Activated CD8-positive, alpha-beta memory T cell treated with anti-CD3 and anti-CD28 coated beads for 48 hours (primary cell): Measurements from ENCODE around the gene CLCNKB.
A peak's percentile ranks its signal among the peaks of the same experiment; 100 is the strongest.
"Not testable (repeated sequence)": the region's sequence is repeated elsewhere in the genome, so short reads cannot be mapped to it uniquely, and the experiment has no call there.

Source experiments
- DNase-seq, 3 experiments: peaks; one replicate each; pipeline ENCODE4 v3.0.0-alpha.2; 2020; ENCODE audit warnings: low read depth in 2 of 3, low spot score in 2 of 3

CLCNKB gene

GRCh38 chr1:16043521-16043920 is at the start of gene CLCNKB:
CLCNKB (plus strand) TSS chr1:16043782; CDS start chr1:16044493, 711 bp downstream.
- no peak for DNase-seq

GRCh38 chr1:15994081-15994480 is 49.5 kb upstream of the CLCNKB start:
- no peak for DNase-seq

- DNase-seq, result peak in 2 of 3 experiments; percentile 15 to 23
Measured at GRCh38 chr1:15994590-15995351, 48.8 kb upstream of the CLCNKB start.

GRCh38 chr1:15997076-15997585 is 46.5 kb upstream of the CLCNKB start:
- DNase-seq, result no peak

GRCh38 chr1:15997637-15998280 is 45.8 kb upstream of the CLCNKB start:
- DNase-seq, result no peak

- no peak for DNase-seq
Measured at GRCh38 chr1:15998929-15999328, 44.7 kb upstream of the CLCNKB start.

GRCh38 chr1:16001274-16001673 is 42.3 kb upstream of the CLCNKB start:
- DNase-seq, result not testable (repeated sequence)

- DNase-seq, result no peak
Measured at GRCh38 chr1:16005597-16005996, 38.0 kb upstream of the CLCNKB start.

- no peak for DNase-seq
Measured at GRCh38 chr1:16006010-16006409, 37.6 kb upstream of the CLCNKB start.

GRCh38 chr1:16006552-16007485 is 36.8 kb upstream of the CLCNKB start:
- DNase-seq, result no peak

GRCh38 chr1:16007671-16008341 is 35.8 kb upstream of the CLCNKB start:
- DNase-seq, result no peak

- peak; percentile 36 to 65 (median 57) for DNase-seq
Measured at GRCh38 chr1:16009030-16009460, 34.5 kb upstream of the CLCNKB start.

GRCh38 chr1:16009678-16010077 is 33.9 kb upstream of the CLCNKB start:
- DNase-seq, result no peak

- DNase-seq, result no peak
Measured at GRCh38 chr1:16010837-16011236, 32.7 kb upstream of the CLCNKB start.

- DNase-seq, result no peak
Measured at GRCh38 chr1:16011936-16012589, 31.5 kb upstream of the CLCNKB start.

GRCh38 chr1:16012590-16013219 is 30.9 kb upstream of the CLCNKB start:
- no peak for DNase-seq

GRCh38 chr1:16013220-16013907 is 30.2 kb upstream of the CLCNKB start:
- DNase-seq, result peak in 1 of 3 experiments; percentile 26

- no peak for DNase-seq
Measured at GRCh38 chr1:16013908-16014258, 29.7 kb upstream of the CLCNKB start.
